ENCODE results near the gene FN3K. TPM values are rescaled to one million over a fixed set of nuclear protein-coding genes. Genes with fewer than 3 reads are reported as not detected.

The FN3K gene
- total RNA-seq, 6 experiments from 2014 or later, result 29.6 to 61.6 (median 45.5) TPM

- Histone ChIP-seq H3K27me3 (no peaks in the 10 kb centered on the region), H3K27ac (no peak overlapping the region), H3K36me3 (no peaks in the 10 kb centered on the region), H3K4me3 (no peak overlapping the region), H3K4me1 (peaks cover 0 to 12% (median 3%) of the 10 kb centered on the region in 4 donors), H3K9me3 (no peaks in the 10 kb centered on the region)
- intact Hi-C loops (cut with DNase I), result no loop called here
- WGBS (ENCODE audit: insufficient coverage, low coverage, low lambda C conversion rate, missing lambda C conversion rate), result 71% methylated on average over 11 of the region's 20 CpGs
- no peak for ATAC-seq
- DNase-seq, result no peak
- TF ChIP-seq, protein P1, sequence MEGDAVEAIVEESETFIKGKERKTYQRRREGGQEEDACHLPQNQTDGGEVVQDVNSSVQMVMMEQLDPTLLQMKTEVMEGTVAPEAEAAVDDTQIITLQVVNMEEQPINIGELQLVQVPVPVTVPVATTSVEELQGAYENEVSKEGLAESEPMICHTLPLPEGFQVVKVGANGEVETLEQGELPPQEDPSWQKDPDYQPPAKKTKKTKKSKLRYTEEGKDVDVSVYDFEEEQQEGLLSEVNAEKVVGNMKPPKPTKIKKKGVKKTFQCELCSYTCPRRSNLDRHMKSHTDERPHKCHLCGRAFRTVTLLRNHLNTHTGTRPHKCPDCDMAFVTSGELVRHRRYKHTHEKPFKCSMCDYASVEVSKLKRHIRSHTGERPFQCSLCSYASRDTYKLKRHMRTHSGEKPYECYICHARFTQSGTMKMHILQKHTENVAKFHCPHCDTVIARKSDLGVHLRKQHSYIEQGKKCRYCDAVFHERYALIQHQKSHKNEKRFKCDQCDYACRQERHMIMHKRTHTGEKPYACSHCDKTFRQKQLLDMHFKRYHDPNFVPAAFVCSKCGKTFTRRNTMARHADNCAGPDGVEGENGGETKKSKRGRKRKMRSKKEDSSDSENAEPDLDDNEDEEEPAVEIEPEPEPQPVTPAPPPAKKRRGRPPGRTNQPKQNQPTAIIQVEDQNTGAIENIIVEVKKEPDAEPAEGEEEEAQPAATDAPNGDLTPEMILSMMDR (IDR thresholded peaks at IDR 0.05), result no peak
- no peak for TF ChIP-seq POLR2A (IDR thresholded peaks at IDR 0.05)
Observed at GRCh38 chr17:82702231-82702927, 33.0 kb upstream of the FN3K start.

DNA sequence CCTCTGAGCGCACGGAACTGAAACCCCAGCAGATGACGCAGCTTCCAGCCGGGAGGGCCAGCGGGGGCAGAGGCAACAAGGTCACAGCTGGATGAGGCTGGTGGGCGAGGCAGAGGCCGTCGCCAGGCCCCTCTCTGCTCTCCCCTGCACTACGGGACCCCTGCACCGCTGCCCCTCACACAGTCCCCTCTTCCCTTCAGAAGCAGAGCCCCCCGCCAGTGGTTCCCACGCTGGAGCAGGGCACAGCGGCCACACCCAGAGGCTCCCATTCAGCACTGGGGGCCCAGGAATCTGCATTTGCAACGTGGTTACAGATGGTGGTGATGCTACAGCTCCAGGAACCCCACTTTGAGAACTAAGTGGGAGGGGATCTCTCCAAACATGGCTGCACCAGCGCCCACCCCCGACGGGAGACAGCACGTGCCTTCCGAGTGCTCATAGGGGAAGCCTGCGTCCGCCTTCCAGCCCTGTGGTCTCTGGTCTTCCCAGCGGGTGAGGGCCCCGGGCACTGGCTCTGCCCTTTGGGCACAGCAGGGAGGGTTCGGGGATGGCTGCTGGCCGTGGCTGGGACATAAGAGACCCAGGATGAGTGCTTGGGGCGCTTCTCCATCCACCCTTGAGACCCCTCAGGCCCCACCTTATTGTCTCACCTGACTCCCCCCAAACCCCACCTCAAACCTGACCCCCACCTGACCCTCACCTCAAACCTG lies 32.2 kb upstream of the FN3K start:
- Histone ChIP-seq H3K27ac (no peak overlapping the region), H3K36me3 (no peaks in the 10 kb centered on the region), H3K9me3 (no peaks in the 10 kb centered on the region), H3K4me3 (no peak overlapping the region), H3K27me3 (no peaks in the 10 kb centered on the region), H3K4me1 (peaks cover 0 to 10% (median 3%) of the 10 kb centered on the region in 4 donors)
- WGBS (ENCODE audit: insufficient coverage, low coverage, low lambda C conversion rate, missing lambda C conversion rate), result 92% methylated on average over 5 of the region's 26 CpGs
- no peak for TF ChIP-seq POLR2A (IDR thresholded peaks at IDR 0.05)
- TF ChIP-seq, protein P1 (IDR thresholded peaks at IDR 0.05), result no peak
- ATAC-seq, result no peak
- intact Hi-C loops (cut with DNase I), result no loop called here
- no peak for DNase-seq

- H3K27me3 ChIP-seq, result no peaks in the 10 kb centered on the region
- H3K27ac ChIP-seq, result peak overlapping the region in 2 of 3 donors; percentile 44 to 50
- H3K4me1 ChIP-seq, result peaks cover 0 to 10% (median 3%) of the 10 kb centered on the region in 4 donors
- H3K36me3 ChIP-seq, result no peaks in the 10 kb centered on the region
- H3K4me3 ChIP-seq, result no peak overlapping the region
- peak; percentile 89 to 95 (median 92) for ATAC-seq
- intact Hi-C loops (cut with DNase I), result no loop called here
- TF ChIP-seq, protein P1 (IDR thresholded peaks at IDR 0.05), result no peak
- no peak for TF ChIP-seq POLR2A (IDR thresholded peaks at IDR 0.05)
- H3K9me3 ChIP-seq, result no peaks in the 10 kb centered on the region
- WGBS (ENCODE audit: insufficient coverage, low coverage, low lambda C conversion rate, missing lambda C conversion rate), result 34% methylated on average over 16 of the region's 38 CpGs
- DNase-seq, result peak; percentile 69 to 88 (median 86)
Observed at GRCh38 chr17:82703935-82704865, 31.2 kb upstream of the FN3K start.

DNA sequence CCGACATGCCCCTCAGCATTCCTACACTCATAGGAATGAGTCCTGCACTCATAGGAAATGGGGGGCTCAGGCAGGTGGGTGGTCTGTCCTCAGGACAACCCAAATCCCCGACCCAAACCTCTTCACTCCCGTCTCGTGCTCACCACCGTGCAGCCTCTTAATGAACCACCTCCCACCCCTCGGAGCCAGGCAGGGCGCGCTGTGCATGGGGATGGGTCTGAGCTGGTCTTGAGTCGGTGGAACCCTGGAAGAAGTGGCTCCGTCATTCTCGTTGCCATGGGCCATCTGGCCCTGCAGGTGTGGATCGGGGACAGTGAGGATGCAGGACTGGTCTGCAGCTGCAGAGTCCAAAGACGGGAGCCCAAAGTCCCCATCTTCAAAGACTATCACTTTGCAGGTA lies 30.5 kb upstream of the FN3K start:
- H3K4me3 ChIP-seq, result no peak overlapping the region
- WGBS (ENCODE audit: insufficient coverage, low coverage, low lambda C conversion rate, missing lambda C conversion rate), result 60% methylated on average over 1 of the region's 13 CpGs
- no peaks in the 10 kb centered on the region for H3K36me3 ChIP-seq
- H3K4me1 ChIP-seq, result peaks cover 0 to 10% (median 3%) of the 10 kb centered on the region in 4 donors
- intact Hi-C loops (cut with DNase I), result no loop called here
- DNase-seq (no peak), ATAC-seq (no peak)
- no peak for TF ChIP-seq POLR2A (IDR thresholded peaks at IDR 0.05)
- TF ChIP-seq, protein P1 (IDR thresholded peaks at IDR 0.05), result no peak
- no peaks in the 10 kb centered on the region for H3K9me3 ChIP-seq
- H3K27me3 ChIP-seq, result no peaks in the 10 kb centered on the region
- peak overlapping the region in 2 of 3 donors; percentile 44 to 50 for H3K27ac ChIP-seq
